ENCODE data around the gene CCR4. TPM values are rescaled to one million over a fixed set of nuclear protein-coding genes. Genes with fewer than 3 reads are reported as not detected.
"Not testable (repeated sequence)": the region's sequence is repeated elsewhere in the genome, so short reads cannot be mapped to it uniquely, and the experiment has no call there.

The CCR4 gene
- polyA plus RNA-seq, 1 experiment: not detected

DNA sequence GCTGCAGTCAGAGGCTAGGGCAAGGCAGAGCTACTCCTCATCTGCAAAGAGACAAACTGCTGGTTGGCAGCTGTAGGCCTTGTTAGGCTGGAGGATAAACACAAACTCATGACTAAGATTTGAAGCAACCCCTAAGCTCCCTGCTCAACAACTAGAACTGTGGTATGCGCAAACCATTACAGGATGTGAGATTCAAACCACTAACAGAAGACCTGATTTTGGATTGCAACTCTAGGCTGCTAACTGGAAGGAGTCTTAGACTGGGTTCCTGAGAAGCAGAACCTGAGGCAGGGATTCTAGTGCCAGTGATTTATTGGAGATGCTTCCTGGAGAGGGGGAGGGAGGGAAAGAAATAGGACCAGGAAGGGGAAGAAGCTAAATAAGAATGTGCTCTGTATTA lies 22.5 kb downstream of the CCR4 start:
- no peak for DNase-seq (ENCODE audit: low read depth)
- no peaks in the 10 kb centered on the region for H3K36me3 ChIP-seq (ENCODE audit: control insufficient read depth, insufficient read depth, low read length)
- POLR2A ChIA-PET: no interaction called here
- H3K27me3 ChIP-seq (ENCODE audit: control insufficient read depth, insufficient read depth, low read length): no peaks in the 10 kb centered on the region
- no peak overlapping the region for H3K4me3 ChIP-seq (ENCODE audit: low read depth, low read length)
- CTCF ChIA-PET: interaction anchor here (1.0 kb wide), 1 partner anchor 20 kb away, joined by 3 read pairs; no protein-coding TSS in a partner anchor
- no peak for TF ChIP-seq CTCF (IDR thresholded peaks at IDR 0.05; ENCODE audit: insufficient read depth, low read depth, low read length)

DNA sequence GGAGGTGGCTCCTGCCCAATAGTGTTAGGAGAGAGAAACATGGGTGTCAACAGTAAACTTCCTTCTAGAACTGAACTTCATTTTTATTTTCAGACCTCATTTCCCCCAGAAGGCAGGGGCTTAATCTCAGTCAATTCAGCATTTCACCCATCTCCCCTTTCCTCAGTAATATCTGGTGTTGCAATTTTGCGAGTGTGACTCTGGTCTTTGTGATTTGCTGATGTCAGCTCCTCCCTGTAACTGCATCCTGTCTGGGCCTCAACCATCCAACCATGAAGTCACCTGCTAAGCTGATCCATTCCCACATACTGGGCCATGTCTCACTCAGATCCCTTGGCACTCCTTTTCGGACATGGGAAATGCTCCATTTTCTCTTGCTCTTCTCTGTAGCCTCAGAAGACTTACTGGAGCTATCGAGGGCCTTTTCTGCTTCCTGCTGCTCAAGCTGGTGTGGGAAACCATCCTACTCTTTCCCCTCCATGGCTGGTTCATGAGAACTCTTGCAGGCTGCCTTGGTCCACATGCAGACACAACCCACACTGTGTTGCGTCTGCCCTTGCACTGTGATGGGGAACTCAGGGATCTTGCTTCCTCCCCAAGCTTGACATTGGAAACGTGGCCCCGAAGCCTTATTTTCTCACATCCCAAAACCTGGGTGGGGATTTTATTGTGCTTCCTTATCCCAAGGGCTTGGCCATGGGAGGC lies 24.6 kb downstream of the CCR4 start:
- no peak for TF ChIP-seq CTCF (IDR thresholded peaks at IDR 0.05; ENCODE audit: insufficient read depth, low read depth, low read length)
- Histone ChIP-seq H3K27me3 (ENCODE audit: control insufficient read depth, insufficient read depth, low read length) (no peaks in the 10 kb centered on the region), H3K4me3 (ENCODE audit: low read depth, low read length) (no peak overlapping the region), H3K36me3 (ENCODE audit: control insufficient read depth, insufficient read depth, low read length) (no peaks in the 10 kb centered on the region)
- DNase-seq (ENCODE audit: low read depth): no peak
- POLR2A ChIA-PET: no interaction called here
- CTCF ChIA-PET: no interaction called here

DNA sequence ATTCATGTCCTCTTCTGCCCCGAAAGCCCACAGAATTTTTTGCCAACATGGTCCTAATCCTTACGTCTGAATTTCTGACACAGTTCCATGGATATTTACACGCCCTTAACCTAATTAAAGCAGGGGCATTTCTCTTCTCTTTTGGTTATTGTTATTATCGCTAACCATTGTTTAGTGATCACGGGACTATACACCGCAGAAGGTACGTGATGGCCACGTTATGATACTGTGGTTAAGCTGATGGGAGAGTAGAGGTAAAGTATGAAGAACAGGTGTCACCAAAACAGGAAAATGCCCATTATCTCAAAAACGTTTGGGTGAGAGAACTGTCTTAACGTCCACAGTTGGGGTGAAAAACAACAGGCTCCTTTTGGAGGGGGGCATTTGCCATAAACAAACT lies 26.4 kb downstream of the CCR4 start:
- POLR2A ChIA-PET: no interaction called here
- TF ChIP-seq CTCF (IDR thresholded peaks at IDR 0.05; ENCODE audit: insufficient read depth, low read depth, low read length): no peak
- DNase-seq (ENCODE audit: low read depth): no peak
- Histone ChIP-seq H3K4me3 (ENCODE audit: low read depth, low read length) (no peak overlapping the region), H3K27me3 (ENCODE audit: control insufficient read depth, insufficient read depth, low read length) (no peaks in the 10 kb centered on the region), H3K36me3 (ENCODE audit: control insufficient read depth, insufficient read depth, low read length) (no peaks in the 10 kb centered on the region)
- CTCF ChIA-PET: no interaction called here

- DNase-seq (ENCODE audit: low read depth): no peak
- no peak for TF ChIP-seq CTCF (IDR thresholded peaks at IDR 0.05; ENCODE audit: insufficient read depth, low read depth, low read length)
These were observed 26.9 kb downstream of the CCR4 start for GRCh38 chr3:32978331-32978730.

DNA sequence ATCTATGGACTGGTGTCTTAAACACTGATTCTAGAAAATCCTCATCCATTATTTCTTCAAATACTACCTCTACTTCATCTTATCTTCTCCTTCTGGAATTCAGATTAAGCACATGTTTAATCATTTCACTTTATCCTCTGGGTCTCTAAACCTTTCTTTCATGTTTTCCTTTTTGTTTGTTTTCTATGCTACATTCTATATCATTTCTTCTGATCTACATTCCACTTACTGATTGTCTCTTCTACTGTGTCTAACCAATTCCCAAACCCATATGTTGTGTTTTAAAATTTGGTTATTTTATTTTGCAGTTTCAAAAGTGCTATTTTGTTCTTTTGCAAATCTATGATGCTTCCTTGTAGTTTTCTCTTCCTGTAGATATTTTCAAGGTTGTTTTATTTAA lies 31.7 kb downstream of the CCR4 start:
- DNase-seq (ENCODE audit: low read depth): no peak
- no peak for TF ChIP-seq CTCF (IDR thresholded peaks at IDR 0.05; ENCODE audit: insufficient read depth, low read depth, low read length)
- CTCF ChIA-PET: no interaction called here
- POLR2A ChIA-PET: no interaction called here
- Histone ChIP-seq H3K36me3 (ENCODE audit: control insufficient read depth, insufficient read depth, low read length) (no peaks in the 10 kb centered on the region), H3K27me3 (ENCODE audit: control insufficient read depth, insufficient read depth, low read length) (no peaks in the 10 kb centered on the region), H3K4me3 (ENCODE audit: low read depth, low read length) (no peak overlapping the region)

More at GRCh38 chr3:32978331-32978730, 26.9 kb downstream of the CCR4 start:
- Histone ChIP-seq H3K4me3 (ENCODE audit: low read depth, low read length) (no peak overlapping the region), H3K36me3 (ENCODE audit: control insufficient read depth, insufficient read depth, low read length) (no peaks in the 10 kb centered on the region), H3K27me3 (ENCODE audit: control insufficient read depth, insufficient read depth, low read length) (no peaks in the 10 kb centered on the region)
- ChIA-PET POLR2A (no interaction called here), CTCF (no interaction called here)

- CTCF ChIA-PET; H3K4me3 ChIP-seq (ENCODE audit: low read depth, low read length); DNase-seq (ENCODE audit: low read depth); H3K36me3 ChIP-seq (ENCODE audit: control insufficient read depth, insufficient read depth, low read length); H3K27me3 ChIP-seq (ENCODE audit: control insufficient read depth, insufficient read depth, low read length); POLR2A ChIA-PET: not testable (repeated sequence)
These were observed 33.5 kb downstream of the CCR4 start for GRCh38 chr3:32984918-32985317.
